Stimulated activated effector memory CD8-positive, alpha-beta T cell treated with anti-CD3 and anti-CD28 coated beads, Interleukin-12 subunit alpha, Interleukin-12 subunit beta, amount 100 ng/mL, for 72 hours (primary cell): Measurements from ENCODE around the gene GNG4.

ENCODE experiments used
- ATAC-seq: fragments of 150-1000 bp; cut with Tn5 transposase; 2 replicates; pipeline ENCODE4 v1.10.0; 2021
- DNase-seq, 2 donors: peaks; one replicate each; pipeline ENCODE4 v3.0.0; 2021 to 2022; ENCODE audit warnings: low spot score in 2 of 2
- H3K27ac Mint-ChIP-seq: one replicate; pipeline ENCODE4 v1.8.0; 2022; ENCODE audit warnings: mild to moderate bottlenecking, mixed read lengths
- H3K36me3 Mint-ChIP-seq: one replicate; pipeline ENCODE4 v1.8.0; 2022; ENCODE audit warnings: mild to moderate bottlenecking, mixed read lengths
- H3K4me1 Mint-ChIP-seq: one replicate; pipeline ENCODE4 v1.8.0; 2022; ENCODE audit warnings: mixed read lengths
- H3K4me3 Mint-ChIP-seq: one replicate; pipeline ENCODE4 v1.8.0; 2022; ENCODE audit warnings: mild to moderate bottlenecking, mixed read lengths
- H3K9me3 Mint-ChIP-seq: one replicate; pipeline ENCODE4 v1.8.0; 2022; ENCODE audit warnings: mixed read lengths

GNG4 gene

GRCh38 chr1:235649368-235650163 lies at the start of gene GNG4:
GNG4 (minus strand) TSS chr1:235649784; CDS start chr1:235583838, 65,946 bp downstream.
- Mint-ChIP-seq H3K4me3 (peak within 1 kb of the TSS; percentile 68), H3K36me3 (peaks cover 7% of the 10 kb centered on the region), H3K4me1 (peaks cover 28% of the 10 kb centered on the region), H3K27ac (no peak within 1 kb of the TSS), H3K9me3 (no peaks in the 10 kb centered on the region)
- ATAC-seq (peak; percentile 56), DNase-seq (no peak)

- DNase-seq = no peak
- H3K27ac Mint-ChIP-seq = peak overlapping the region; percentile 15
- ATAC-seq = peak; percentile 100
Measured at GRCh38 chr1:235697508-235697907, 47.9 kb upstream of the GNG4 start.

DNA sequence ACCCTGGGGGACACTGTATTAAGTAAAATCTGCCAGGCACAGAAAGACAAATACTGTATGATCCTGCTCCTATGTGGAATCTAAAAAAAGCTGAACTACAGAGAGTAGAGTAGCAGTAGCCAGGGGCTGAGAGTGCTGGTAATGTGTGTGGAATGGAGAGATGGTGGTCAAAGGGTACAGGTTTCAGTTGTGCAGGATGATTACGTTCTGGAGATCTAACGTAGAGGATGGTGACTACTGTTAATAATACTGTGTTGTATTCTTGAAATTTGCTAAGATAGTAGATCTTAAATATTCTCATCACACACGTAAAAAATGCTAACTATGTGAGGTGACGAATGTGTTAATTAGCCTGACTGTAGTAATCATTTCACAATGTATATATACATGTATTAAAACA lies 39.8 kb upstream of the GNG4 start:
- Mint-ChIP-seq H3K27ac (no peak overlapping the region), H3K36me3 (no peaks in the 10 kb centered on the region), H3K4me1 (peaks cover 5% of the 10 kb centered on the region), H3K4me3 (no peak overlapping the region), H3K9me3 (no peaks in the 10 kb centered on the region)
- DNase-seq = no peak
- ATAC-seq = no peak

More at GRCh38 chr1:235697508-235697907, 47.9 kb upstream of the GNG4 start:
- no peaks in the 10 kb centered on the region for H3K9me3 Mint-ChIP-seq
- H3K4me3 Mint-ChIP-seq = no peak overlapping the region
- H3K4me1 Mint-ChIP-seq = peaks cover 10% of the 10 kb centered on the region
- H3K36me3 Mint-ChIP-seq = no peaks in the 10 kb centered on the region

DNA sequence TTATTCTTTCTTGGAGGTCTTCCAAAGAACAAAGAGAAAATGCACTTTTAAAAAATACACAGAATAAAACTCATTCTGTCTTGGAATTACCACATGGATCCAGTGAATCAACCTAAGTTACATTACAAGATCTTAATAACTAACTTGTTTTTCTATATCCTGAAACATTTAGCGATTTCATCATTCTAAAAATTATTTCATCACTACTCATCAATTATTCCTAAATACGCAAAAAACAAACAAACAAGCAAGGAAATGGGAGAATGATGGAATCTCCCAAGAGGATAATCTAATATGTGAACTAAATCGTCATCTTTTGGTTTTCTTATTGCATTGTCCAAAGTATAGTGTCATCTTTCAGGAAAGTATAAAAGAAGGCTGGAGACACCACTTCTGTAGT lies 38.5 kb upstream of the GNG4 start:
- Mint-ChIP-seq H3K4me3 (no peak overlapping the region), H3K36me3 (no peaks in the 10 kb centered on the region), H3K9me3 (no peaks in the 10 kb centered on the region), H3K4me1 (peaks cover 5% of the 10 kb centered on the region), H3K27ac (peak overlapping the region; percentile 56)
- DNase-seq = no peak
- no peak for ATAC-seq

DNA sequence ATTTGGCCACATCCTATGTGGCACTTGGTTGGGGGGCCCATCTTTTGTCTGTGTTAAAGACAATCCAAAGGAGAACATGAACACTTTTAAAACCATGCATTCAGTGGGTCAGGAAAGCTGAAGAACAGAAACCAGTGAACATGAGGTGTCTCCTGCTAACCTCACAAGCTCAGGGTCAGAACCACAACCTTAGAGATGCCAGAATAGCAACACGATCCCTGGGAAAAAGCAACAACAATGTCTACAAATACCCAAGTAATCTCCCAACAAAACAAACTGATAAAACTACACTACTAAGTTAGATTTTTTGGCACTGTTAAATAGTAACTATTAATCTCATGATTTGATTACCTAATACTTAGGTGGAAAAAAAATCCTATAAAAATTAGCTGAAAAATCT lies 34.1 kb upstream of the GNG4 start:
- H3K9me3 Mint-ChIP-seq = no peaks in the 10 kb centered on the region
- DNase-seq = no peak
- peak overlapping the region; percentile 19 for H3K27ac Mint-ChIP-seq
- ATAC-seq = no peak
- H3K4me3 Mint-ChIP-seq = no peak overlapping the region
- H3K4me1 Mint-ChIP-seq = peaks cover 5% of the 10 kb centered on the region
- H3K36me3 Mint-ChIP-seq = peaks cover 6% of the 10 kb centered on the region

- H3K36me3 Mint-ChIP-seq = peaks cover 19% of the 10 kb centered on the region
- peaks cover 5% of the 10 kb centered on the region for H3K4me1 Mint-ChIP-seq
- ATAC-seq = no peak
- no peaks in the 10 kb centered on the region for H3K9me3 Mint-ChIP-seq
- H3K27ac Mint-ChIP-seq = no peak overlapping the region
- DNase-seq = no peak
- no peak overlapping the region for H3K4me3 Mint-ChIP-seq
Measured at GRCh38 chr1:235682216-235682615, 32.6 kb upstream of the GNG4 start.

GRCh38 chr1:235679644-235680043 lies 30.1 kb upstream of the GNG4 start:
- Mint-ChIP-seq H3K27ac (no peak overlapping the region), H3K4me1 (no peaks in the 10 kb centered on the region), H3K9me3 (no peaks in the 10 kb centered on the region), H3K36me3 (peaks cover 45% of the 10 kb centered on the region), H3K4me3 (no peak overlapping the region)
- no peak for DNase-seq
- ATAC-seq = no peak

GRCh38 chr1:235679005-235679404 lies 29.4 kb upstream of the GNG4 start:
- DNase-seq (no peak), ATAC-seq (no peak)
- Mint-ChIP-seq H3K4me1 (no peaks in the 10 kb centered on the region), H3K4me3 (no peak overlapping the region), H3K36me3 (peaks cover 51% of the 10 kb centered on the region), H3K27ac (no peak overlapping the region), H3K9me3 (no peaks in the 10 kb centered on the region)

DNA sequence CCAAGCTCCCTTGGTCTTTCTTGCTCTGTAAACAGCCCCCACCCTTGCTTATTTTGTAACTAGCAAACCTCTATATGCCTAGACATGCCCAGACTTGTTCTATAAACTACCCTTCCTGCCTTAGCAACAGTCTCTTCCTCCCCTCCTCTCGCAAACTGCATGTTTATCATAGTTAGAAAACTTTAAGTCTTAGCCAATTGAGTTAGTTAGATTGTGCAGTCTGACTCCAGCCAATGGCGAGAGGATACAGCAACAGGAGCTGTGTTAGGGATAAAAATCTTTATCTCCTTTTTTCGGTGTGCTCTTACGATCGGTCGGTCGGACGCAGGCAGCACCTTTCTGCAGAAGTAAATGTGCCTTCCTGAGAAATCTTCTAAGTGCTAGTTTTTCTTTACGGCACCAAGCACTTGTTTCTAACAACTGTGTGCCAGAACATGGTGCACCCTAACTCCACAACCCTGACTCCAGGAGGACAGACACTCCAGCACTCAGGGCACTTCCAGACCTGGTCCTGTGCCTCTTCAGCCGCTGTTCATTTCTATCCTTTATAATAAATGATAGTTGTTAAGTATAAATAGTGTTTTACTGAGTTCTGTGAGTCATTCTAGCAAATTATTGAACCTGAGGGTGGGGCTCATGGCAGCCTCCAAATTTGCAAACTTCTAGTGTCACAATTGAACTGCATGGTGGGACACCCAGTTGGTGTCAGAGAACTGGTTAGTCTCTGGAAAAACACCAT lies 25.7 kb upstream of the GNG4 start:
- Mint-ChIP-seq H3K36me3 (peaks cover 87% of the 10 kb centered on the region), H3K27ac (peak overlapping the region; percentile 81), H3K4me3 (no peak overlapping the region), H3K9me3 (peaks cover 23% of the 10 kb centered on the region), H3K4me1 (no peaks in the 10 kb centered on the region)
- DNase-seq (no peak), ATAC-seq (no peak)

DNA sequence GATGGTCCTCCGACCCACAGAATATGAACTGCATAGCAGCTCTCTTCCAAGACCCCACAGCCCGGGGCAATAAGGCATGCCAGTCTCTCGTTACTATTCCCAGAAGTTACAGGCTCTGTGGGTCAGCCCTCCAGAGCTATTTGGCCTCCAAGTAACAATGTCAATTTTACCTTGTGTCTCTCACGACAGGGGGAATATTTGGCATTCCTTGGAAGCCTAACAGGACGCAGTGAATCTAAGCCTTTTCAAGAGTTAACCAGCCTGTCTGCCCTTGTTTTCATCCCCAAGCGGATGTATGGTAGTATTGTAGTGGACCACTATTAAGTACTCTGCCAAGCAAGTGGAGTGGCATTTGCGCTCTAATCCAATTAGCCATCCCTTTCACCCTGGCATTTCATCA lies 24.4 kb upstream of the GNG4 start:
- Mint-ChIP-seq H3K36me3 (peaks cover 98% of the 10 kb centered on the region), H3K9me3 (peaks cover 24% of the 10 kb centered on the region), H3K27ac (no peak overlapping the region), H3K4me3 (no peak overlapping the region), H3K4me1 (no peaks in the 10 kb centered on the region)
- ATAC-seq = no peak
- DNase-seq = no peak

DNA sequence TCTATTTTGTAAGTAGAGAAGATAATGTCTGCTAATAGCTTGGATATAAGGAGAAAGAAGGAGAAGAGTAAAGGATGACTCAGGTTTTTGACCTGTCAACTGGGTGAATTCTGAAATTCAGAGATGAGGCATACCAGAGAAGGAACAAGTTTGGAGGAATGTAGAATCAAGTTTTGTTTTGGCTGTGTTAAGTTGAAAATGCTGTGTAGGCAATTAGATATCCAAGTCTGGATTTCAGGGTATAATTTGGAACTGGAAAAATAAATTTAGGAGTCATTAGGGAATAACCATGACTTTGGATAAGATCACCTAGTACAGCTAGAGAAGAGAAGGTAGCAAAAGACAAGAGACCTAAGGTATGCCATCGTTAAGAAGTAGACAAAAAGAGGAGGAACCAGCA lies 22.4 kb upstream of the GNG4 start:
- Mint-ChIP-seq H3K4me3 (no peak overlapping the region), H3K4me1 (no peaks in the 10 kb centered on the region), H3K36me3 (peaks cover 93% of the 10 kb centered on the region), H3K27ac (peak overlapping the region; percentile 9), H3K9me3 (peaks cover 24% of the 10 kb centered on the region)
- DNase-seq (no peak), ATAC-seq (no peak)

DNA sequence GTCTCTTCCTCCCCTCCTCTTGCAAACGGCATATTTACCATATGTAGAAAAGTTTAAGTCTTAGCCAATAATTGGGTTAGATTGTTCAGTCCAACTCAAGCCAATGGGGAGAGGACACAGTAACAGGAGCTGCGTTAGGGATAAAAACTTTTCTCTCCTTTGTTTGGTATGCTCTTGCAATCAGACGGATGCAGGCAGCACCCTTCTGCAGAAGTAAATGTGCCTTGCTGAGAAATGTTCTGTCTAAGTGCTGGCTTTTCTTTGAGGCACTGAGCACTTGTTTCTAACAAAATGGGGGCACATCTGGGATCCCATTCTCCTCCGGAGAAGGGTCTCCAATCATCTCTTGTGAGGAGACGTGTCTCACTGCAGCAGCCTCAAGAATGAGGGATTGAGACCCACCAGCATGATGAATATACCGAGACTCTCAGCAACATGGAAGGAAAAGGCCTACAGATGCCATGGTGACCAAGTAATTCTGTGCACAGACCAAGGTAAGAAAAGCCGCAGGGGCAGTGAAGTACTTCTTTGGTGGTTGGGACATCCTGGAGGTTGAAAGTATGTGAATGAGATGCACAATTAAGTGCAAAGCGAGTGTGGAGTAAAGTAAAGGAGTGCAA lies 20.7 kb upstream of the GNG4 start:
- Mint-ChIP-seq H3K36me3 (peaks cover 88% of the 10 kb centered on the region), H3K4me3 (no peak overlapping the region), H3K4me1 (no peaks in the 10 kb centered on the region), H3K27ac (peak overlapping the region; percentile 79), H3K9me3 (peaks cover 24% of the 10 kb centered on the region)
- no peak for DNase-seq
- no peak for ATAC-seq

DNA sequence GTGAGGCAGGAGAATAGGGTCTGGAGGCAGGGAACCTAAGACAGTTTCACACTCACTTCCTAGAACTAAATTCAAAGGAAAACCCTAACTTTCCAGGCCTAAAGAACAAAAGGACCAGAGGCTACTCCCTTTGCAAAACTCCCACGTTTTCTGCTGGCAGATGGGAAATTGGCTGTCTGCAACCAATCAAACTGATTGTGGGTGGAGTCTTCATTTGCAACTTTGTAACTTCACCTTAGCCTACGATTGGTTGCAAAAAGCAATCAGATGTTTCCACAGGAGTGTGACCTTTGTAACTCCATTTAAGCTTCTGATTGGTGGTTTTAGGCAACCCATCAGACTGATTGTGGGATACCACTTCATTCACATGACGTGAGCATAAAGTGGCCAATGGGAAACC lies 19.7 kb upstream of the GNG4 start:
- Mint-ChIP-seq H3K27ac (no peak overlapping the region), H3K36me3 (peaks cover 88% of the 10 kb centered on the region), H3K4me1 (no peaks in the 10 kb centered on the region), H3K4me3 (no peak overlapping the region), H3K9me3 (peaks cover 24% of the 10 kb centered on the region)
- ATAC-seq (no peak), DNase-seq (no peak)

DNA sequence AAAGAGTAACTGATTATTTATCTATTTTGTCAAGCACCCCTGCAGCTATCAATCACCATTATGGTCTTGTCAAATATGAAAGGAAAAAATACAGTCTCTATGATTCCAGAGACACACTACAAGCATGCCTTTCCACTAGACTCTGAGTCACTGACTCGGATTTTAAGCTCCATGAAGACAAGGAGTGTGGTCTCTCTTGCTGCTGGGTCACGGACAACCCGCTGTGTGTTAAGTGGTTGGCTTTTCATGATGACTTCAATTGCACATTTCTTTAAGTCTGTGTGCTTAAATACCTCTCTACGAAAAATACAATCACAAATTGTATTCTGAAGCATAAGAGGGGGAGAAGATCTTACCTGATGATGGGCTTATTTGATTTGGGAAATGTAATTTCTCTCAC lies 14.0 kb upstream of the GNG4 start:
- Mint-ChIP-seq H3K4me1 (no peaks in the 10 kb centered on the region), H3K27ac (no peak overlapping the region), H3K4me3 (no peak overlapping the region), H3K9me3 (no peaks in the 10 kb centered on the region), H3K36me3 (peaks cover 83% of the 10 kb centered on the region)
- ATAC-seq (no peak), DNase-seq (no peak)

GRCh38 chr1:235661568-235661967 lies 12.0 kb upstream of the GNG4 start:
- Mint-ChIP-seq H3K4me3 (no peak overlapping the region), H3K36me3 (peaks cover 71% of the 10 kb centered on the region), H3K4me1 (no peaks in the 10 kb centered on the region), H3K27ac (no peak overlapping the region), H3K9me3 (no peaks in the 10 kb centered on the region)
- ATAC-seq = no peak
- DNase-seq = no peak
